Urothelium cell line (cell line): ENCODE measurements around the gene MBTPS2.
"Not testable (repeated sequence)": the region's sequence is repeated elsewhere in the genome, so short reads cannot be mapped to it uniquely, and the experiment has no call there.

Experiments
- DNase-seq: peaks from one replicate; pipeline ENCODE4 v3.0.0; 2011; ENCODE audit warnings: low spot score, mixed read lengths
- FAIRE-seq: peaks from 2 replicates; lab custom pipeline; 2011; peaks lifted over from hg19 to GRCh38; lab: Jason Lieb, UNC

The MBTPS2 gene

GRCh38 chrX:21839334-21840192 lies at the start of gene MBTPS2:
Gene MBTPS2, plus strand, starts transcription at chrX:21839617. Its CDS starts 118 bp downstream, at chrX:21839735.
- DNase-seq (peak; percentile 41), FAIRE-seq (no peak)

DNA sequence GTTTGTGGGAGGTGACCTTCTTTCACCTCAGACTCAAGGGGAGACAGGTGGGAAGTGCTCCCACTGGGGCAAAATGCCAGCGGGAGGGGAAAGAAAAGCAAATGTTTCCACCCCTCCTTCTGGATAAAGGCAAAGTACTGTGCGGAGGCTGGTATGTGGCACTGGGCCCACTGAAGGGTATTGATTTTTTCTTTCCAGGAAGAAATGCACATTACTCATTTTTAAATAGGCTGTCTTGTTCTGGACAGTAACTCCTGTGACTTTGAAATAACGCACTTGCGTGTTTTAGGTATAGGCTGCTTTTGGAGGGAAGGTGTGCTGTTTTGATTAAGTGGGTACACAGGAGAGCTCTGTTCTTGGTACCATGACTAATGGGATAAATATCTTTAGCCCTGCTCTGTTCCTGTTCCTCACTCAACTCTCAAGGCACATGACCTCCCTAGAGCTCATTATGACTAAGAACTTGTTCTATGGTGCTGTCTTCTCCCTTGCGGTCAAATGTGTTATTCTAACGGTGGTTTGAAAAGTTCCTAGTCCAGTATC lies 40.7 kb upstream of the MBTPS2 start:
- FAIRE-seq (no peak), DNase-seq (peak; percentile 54)

DNA sequence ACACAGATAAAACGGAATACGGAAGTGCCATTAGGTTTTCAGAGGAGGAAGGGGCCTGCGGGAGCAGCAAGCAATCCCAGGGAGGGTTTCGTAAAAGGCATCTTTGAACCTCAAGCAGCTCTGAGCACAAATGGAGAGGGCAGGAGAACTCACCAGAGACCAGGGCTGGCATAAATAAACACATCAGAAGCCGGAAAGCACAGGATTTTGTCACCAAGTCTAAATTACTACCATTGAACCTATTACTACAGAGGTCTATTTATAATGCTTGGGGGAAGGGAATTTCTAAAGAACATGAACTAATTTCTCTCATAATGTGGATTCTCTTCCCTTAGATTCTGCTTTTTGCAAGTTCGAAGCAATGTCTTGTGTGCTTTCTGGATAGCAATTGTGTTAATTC lies 39.6 kb upstream of the MBTPS2 start:
- FAIRE-seq (no peak), DNase-seq (no peak)

DNA sequence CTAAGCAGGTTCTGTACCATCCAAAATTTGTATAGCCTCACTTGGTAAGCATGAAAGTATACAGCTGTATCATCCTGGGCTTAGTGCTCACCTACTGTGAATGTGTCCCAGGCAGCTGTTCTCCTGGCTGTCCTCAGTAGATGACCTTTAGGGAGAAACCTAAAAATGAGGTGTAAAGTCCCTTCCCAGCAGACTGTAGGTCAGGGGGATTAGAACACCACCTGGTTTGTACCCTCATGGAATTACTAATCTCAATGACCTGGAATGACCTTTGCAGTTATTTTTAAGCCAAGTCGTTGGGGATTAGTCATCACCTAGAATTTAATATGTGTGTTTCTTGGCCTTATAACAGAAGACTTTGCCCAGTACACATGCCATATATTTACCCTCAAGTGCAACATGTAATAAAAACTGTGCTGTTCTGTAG lies 39.1 kb upstream of the MBTPS2 start:
- DNase-seq: peak; percentile 4

GRCh38 chrX:21802054-21802670 lies 37.3 kb upstream of the MBTPS2 start:
- DNase-seq (peak; percentile 3), FAIRE-seq (no peak)

More for the DNA sequence above, 39.1 kb upstream of the MBTPS2 start:
- FAIRE-seq: no peak

DNA sequence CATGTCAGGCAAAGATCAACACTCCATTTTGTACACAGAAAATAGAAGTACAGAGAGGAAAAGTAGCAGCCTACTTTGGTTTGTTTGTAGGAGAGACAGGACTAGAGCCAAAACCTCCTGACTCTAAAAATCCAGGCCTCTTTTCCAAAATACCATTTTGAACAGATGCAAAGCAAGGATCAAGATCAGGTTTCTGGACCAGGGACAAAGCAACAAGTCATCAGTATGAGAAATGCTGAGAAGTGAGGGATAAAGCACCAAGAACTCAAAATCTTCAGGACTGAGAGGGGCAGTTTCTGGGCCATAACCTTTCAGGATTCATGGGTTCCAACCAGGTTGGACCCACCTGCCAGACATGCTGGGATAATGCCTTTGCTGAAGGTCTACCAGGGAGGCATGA lies 36.6 kb upstream of the MBTPS2 start:
- FAIRE-seq (no peak), DNase-seq (no peak)

GRCh38 chrX:21806691-21807090 lies 32.7 kb upstream of the MBTPS2 start:
- FAIRE-seq (no peak), DNase-seq (peak; percentile 14)

- FAIRE-seq (no peak), DNase-seq (no peak)
Observed at GRCh38 chrX:21811832-21812231, 27.6 kb upstream of the MBTPS2 start.

- FAIRE-seq (no peak), DNase-seq (no peak)
Observed at GRCh38 chrX:21812628-21813027, 26.8 kb upstream of the MBTPS2 start.

- DNase-seq (no peak), FAIRE-seq (no peak)
Observed at GRCh38 chrX:21813612-21814368, 25.6 kb upstream of the MBTPS2 start.

DNA sequence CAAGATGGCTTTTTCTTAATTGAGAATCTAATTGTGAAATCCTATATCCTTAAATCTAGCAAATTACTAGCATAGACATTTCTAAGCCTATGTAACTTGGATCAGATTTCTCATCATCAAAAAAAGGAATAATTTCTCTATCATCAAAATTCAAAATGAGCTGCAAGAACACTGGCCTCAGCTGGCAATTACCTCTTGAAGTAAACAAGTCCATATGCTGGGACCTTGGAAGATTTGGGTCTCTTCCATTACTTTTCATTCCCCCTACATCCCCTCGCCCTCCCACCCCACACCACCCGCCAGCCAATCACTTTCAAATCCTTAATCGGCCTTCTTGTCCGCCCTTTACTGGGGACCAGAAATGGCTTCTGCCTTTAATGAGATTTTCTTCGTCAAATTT lies 23.3 kb upstream of the MBTPS2 start:
- no peak for FAIRE-seq
- DNase-seq: no peak

- FAIRE-seq: not testable (repeated sequence)
Observed at GRCh38 chrX:21820170-21820569, 19.2 kb upstream of the MBTPS2 start.

DNA sequence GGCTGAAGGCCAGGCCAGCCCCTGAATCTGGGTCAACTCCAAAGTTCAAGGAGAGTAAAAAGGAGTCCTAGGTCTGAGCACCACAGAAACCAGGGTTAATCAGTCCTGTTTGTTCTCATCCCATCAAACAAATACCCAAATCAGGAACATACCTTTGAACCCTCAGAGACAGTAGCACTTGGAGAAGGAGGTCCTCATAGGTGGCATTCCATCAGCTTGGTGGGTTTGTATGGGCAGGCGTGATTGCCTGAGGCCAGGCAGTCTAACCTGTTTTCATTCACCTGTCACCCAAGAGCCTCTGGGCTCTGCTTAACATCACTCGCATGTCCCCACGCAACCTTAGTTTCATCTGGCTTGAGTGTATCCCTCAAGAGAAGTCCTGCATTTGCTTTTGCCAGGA lies 17.5 kb upstream of the MBTPS2 start:
- FAIRE-seq (no peak), DNase-seq (no peak)

More at GRCh38 chrX:21820170-21820569, 19.2 kb upstream of the MBTPS2 start:
- not testable (repeated sequence) for DNase-seq

DNA sequence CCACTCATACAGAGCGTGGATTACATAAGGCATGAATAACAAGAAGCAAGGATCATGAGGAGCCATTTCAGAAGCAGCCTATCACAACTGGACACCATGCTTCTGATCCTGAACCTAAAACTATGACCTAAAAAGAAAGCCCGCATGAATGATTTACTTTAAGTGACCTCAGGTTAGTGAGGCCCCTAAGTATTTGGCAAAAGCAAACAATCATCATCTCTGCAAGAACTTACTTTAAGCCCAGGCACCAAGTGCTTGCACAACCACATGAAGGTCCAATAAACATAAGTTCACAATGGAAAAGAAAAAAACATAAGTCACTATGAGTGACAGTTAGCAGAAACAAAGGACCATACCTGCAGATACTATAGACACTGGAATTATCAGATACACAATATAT lies 7.9 kb upstream of the MBTPS2 start:
- FAIRE-seq: no peak

GRCh38 chrX:21837056-21837455 lies 2.4 kb upstream of the MBTPS2 start:
- DNase-seq (no peak), FAIRE-seq (no peak)

More for the DNA sequence above, 7.9 kb upstream of the MBTPS2 start:
- DNase-seq: no peak

GRCh38 chrX:21838937-21839333 lies 482 bp upstream of the MBTPS2 start:
- no peak for DNase-seq
- FAIRE-seq: no peak

- no peak for FAIRE-seq
- DNase-seq: no peak
Observed at GRCh38 chrX:21840193-21840545, 752 bp downstream of the MBTPS2 start.

- FAIRE-seq: no peak
- DNase-seq: no peak
Observed at GRCh38 chrX:21843179-21843578, 3.8 kb downstream of the MBTPS2 start.

- FAIRE-seq (no peak), DNase-seq (no peak)
Observed at GRCh38 chrX:21845096-21845495, 5.7 kb downstream of the MBTPS2 start.

- no peak for FAIRE-seq
- DNase-seq: no peak
Observed at GRCh38 chrX:21847342-21847741, 7.9 kb downstream of the MBTPS2 start.

DNA sequence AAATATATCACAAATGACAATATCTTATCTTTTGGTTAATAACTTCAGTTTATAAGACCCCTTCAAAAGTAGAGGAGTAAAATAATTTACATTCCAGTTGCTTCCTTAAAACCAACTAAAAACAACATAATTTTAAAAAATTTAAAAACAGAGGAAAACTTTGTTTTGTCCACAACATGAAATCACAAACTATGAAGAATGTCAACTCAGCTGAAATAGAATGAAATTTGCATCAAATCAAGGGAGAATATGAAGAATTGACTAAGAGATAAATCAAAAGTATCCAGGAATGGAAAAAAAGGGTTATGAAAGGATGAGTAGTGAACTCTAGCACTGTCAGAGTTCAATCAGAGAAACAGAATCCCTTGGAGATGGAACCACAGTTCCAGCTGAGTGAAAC lies 14.2 kb downstream of the MBTPS2 start:
- DNase-seq: no peak
- no peak for FAIRE-seq
